K562 (cell line): ENCODE results near the gene PRPF6. TPM values are rescaled to one million over a fixed set of nuclear protein-coding genes. Genes with fewer than 3 reads are reported as not detected.
A peak's percentile ranks its signal among the peaks of the same experiment; 100 is the strongest.

Experiments used
- BCL6 ChIP-seq: fragments of 250-450 bp; sonication (Bioruptor Pico); IDR thresholded peaks from 2 replicates; pipeline ENCODE4 v1.4.0; 2020
- CCAR2 ChIP-seq: fragments of 200-400 bp; formaldehyde crosslinking; IDR thresholded peaks from 2 replicates; pipeline ENCODE4 v1.6.1; 2017; ENCODE audit warnings: mild to moderate bottlenecking, low read depth, low read length
- CCNT2 ChIP-seq: IDR thresholded peaks from 2 replicates; pipeline ENCODE4 v1.6.1; 2011; ENCODE audit warnings: borderline replicate concordance, low read depth, mild to moderate bottlenecking, moderate library complexity, mixed read lengths, low read length; ENCODE audit not compliant: insufficient read length; ENCODE audit errors: extremely low read depth
- CHD2 ChIP-seq: IDR thresholded peaks from 2 replicates; pipeline ENCODE4 v1.6.1; 2011; ENCODE audit warnings: low read depth, low read length
- FOSL1 ChIP-seq: fragments of 200-800 bp; sonication (Bioruptor generic); conservative IDR thresholded peaks from 2 replicates; pipeline ENCODE4 v1.6.1; 2016; ENCODE audit warnings: missing genetic modification characterization, missing compliant biosample characterization
- FOXM1 ChIP-seq, 2 experiments: fragments of 450-650 bp in 1 of 2; sonication (generic) in 1 of 2; formaldehyde crosslinking in 1 of 2; IDR thresholded peaks; 2 replicates each; pipeline versions ENCODE4 v1.6.1 to v1.9.0; 2017 to 2022; ENCODE audit warnings: low read depth in 2 of 2, mild to moderate bottlenecking in 2 of 2, missing genetic modification reagents in 1 of 2, moderate library complexity in 1 of 2
- HNRNPH1 ChIP-seq: fragments of 200-400 bp; formaldehyde crosslinking; optimal IDR thresholded peaks from 2 replicates; pipeline ENCODE3; 2017; ENCODE audit warnings: low read depth, mild to moderate bottlenecking, low read length, moderate library complexity
- IRF1 ChIP-seq: sonication (generic); formaldehyde crosslinking; IDR thresholded peaks from 2 replicates; pipeline ENCODE4 v1.8.0; 2022; ENCODE audit warnings: missing genetic modification reagents, mild to moderate bottlenecking, borderline replicate concordance
- MECOM ChIP-seq: fragments of 250-450 bp; sonication (Bioruptor Pico); IDR thresholded peaks from 2 replicates; pipeline ENCODE4 v1.8.0; 2022; ENCODE audit warnings: inconsistent platforms
- PKNOX1 ChIP-seq: fragments of 450-650 bp; IDR thresholded peaks from 2 replicates; pipeline ENCODE4 v1.6.1; 2016
- RBM39 ChIP-seq: fragments of 200-400 bp; formaldehyde crosslinking; optimal IDR thresholded peaks from 2 replicates; pipeline ENCODE3; 2018; ENCODE audit warnings: low read depth, low read length
- SIN3A ChIP-seq, 2 experiments: fragments of 150-350 bp in 1 of 2; IDR thresholded peaks; 2 replicates each; pipeline ENCODE4 v1.6.1; 2011 to 2016; ENCODE audit warnings: borderline replicate concordance in 2 of 2, low read depth in 2 of 2, low read length in 2 of 2, mild to moderate bottlenecking in 2 of 2, moderate library complexity in 2 of 2; ENCODE audit not compliant: control insufficient read depth in 1 of 2
- THRAP3 ChIP-seq: fragments of 450-650 bp; IDR thresholded peaks from 2 replicates; pipeline ENCODE4 v1.6.1; 2016; ENCODE audit warnings: mild to moderate bottlenecking, inconsistent platforms, borderline replicate concordance
- U2AF1 ChIP-seq: fragments of 200-400 bp; formaldehyde crosslinking; optimal IDR thresholded peaks from 2 replicates; pipeline ENCODE3; 2017; ENCODE audit warnings: mild to moderate bottlenecking, low read depth, low read length, moderate library complexity
- ZBTB2 ChIP-seq: fragments of 450-650 bp; IDR thresholded peaks from 2 replicates; pipeline ENCODE4 v1.6.1; 2016; ENCODE audit warnings: antibody characterized with exemption
- ZFP30 ChIP-seq: fragments of 250-450 bp; sonication (Bioruptor Pico); IDR thresholded peaks from 2 replicates; pipeline ENCODE4 v1.8.0; 2022; ENCODE audit warnings: moderate library complexity, mild to moderate bottlenecking, inconsistent platforms, borderline replicate concordance
- ZFX ChIP-seq: sonication (generic); formaldehyde crosslinking; IDR thresholded peaks from 2 replicates; pipeline ENCODE4 v1.8.0; 2022; ENCODE audit warnings: mild to moderate bottlenecking, missing genetic modification reagents, moderate library complexity
- ZKSCAN1 ChIP-seq: fragments of 150-350 bp; IDR thresholded peaks from 2 replicates; pipeline ENCODE4 v1.6.1; 2016; ENCODE audit warnings: low read depth, low read length
- ZNF316 ChIP-seq: fragments of 450-650 bp; IDR thresholded peaks from 2 replicates; pipeline ENCODE4 v1.6.1; 2016
- ZNF398 ChIP-seq: fragments of 250-450 bp; sonication (Bioruptor Pico); IDR thresholded peaks from 2 replicates; pipeline ENCODE4 v1.8.0; 2021; ENCODE audit warnings: moderate library complexity, mild to moderate bottlenecking, inconsistent platforms
- ZNF445 ChIP-seq: fragments of 250-450 bp; sonication (Bioruptor Pico); IDR thresholded peaks from 2 replicates; pipeline ENCODE4 v1.4.0; 2020; ENCODE audit warnings: low read depth, mild to moderate bottlenecking, moderate library complexity
- ZNF764 ChIP-seq: fragments of 250-450 bp; sonication (Bioruptor Pico); IDR thresholded peaks from 2 replicates; pipeline ENCODE4 v1.4.0; 2020; ENCODE audit warnings: low read depth, mild to moderate bottlenecking, moderate library complexity
- ZSCAN29 ChIP-seq: fragments of 450-650 bp; IDR thresholded peaks from 2 replicates; pipeline ENCODE4 v1.6.1; 2017
- polyA plus RNA-seq, 8 experiments: library from polyadenylated mRNA; depleted of rRNA in 4 of 8; stranded (reverse) in 5 of 8; unstranded in 3 of 8; fragments of >200 nt; fragmentation: Nextera tagmentation in 2 of 8; fragmentation: Illumina TruSeq in 1 of 8; extraction: Ambion mirVana in 2 of 8; extraction: Trizol in 1 of 8; gene quantifications; 2 replicates each; pipeline versions ENCODE4 v1.2.1 to v1.2.3, GENCODE V29; 2011 to 2014; ENCODE audit warnings: inconsistent platforms in 1 of 8, missing spikeins in 1 of 8
- total RNA-seq, 7 experiments: library from RNA; depleted of rRNA in 6 of 7; stranded (reverse); fragments of >200 nt in 6 of 7; fragmentation: Illumina TruSeq in 2 of 7; extraction: Trizol in 2 of 7; gene quantifications; 2 replicates each; pipeline versions ENCODE4 v1.2.1 to v1.2.3, GENCODE V29; 2011 to 2021; ENCODE audit warnings: low replicate concordance in 1 of 7

PRPF6 gene
- total and polyA plus RNA-seq, 9 of the 15 experiments (the other 6 are each of a cell fraction or from before 2014, with no cell fraction given) = 4.2 to 83.2 (median 59.9) TPM

- no peak for TF ChIP-seq ZFP30 (CRISPR knock-in tag)
- TF ChIP-seq U2AF1 = no peak
- peak; percentile 74 to 89; a peak in 2 of 4 replicates for TF ChIP-seq SIN3A (IDR thresholded peaks at IDR 0.05; ENCODE audit: borderline replicate concordance in 2 of 2, control insufficient read depth in 1 of 2, low read depth in 2 of 2, low read length in 2 of 2)
- TF ChIP-seq ZKSCAN1 = no peak
- TF ChIP-seq CHD2 = peak; percentile 91
- no peak for TF ChIP-seq CCAR2
- no peak for TF ChIP-seq MECOM
- no peak for TF ChIP-seq HNRNPH1
- TF ChIP-seq ZNF398 (CRISPR knock-in tag) = no peak
- TF ChIP-seq ZFX (CRISPR knock-in tag) = peak; percentile 12; the same call in 1 of the 2 replicates
- no peak for TF ChIP-seq IRF1 (CRISPR knock-in tag)
- 0 out of 2 replicates have a peak, but pooled peaks have one; percentile 52 for TF ChIP-seq ZBTB2
- TF ChIP-seq PKNOX1 = no peak
- no peak for TF ChIP-seq FOSL1 (tag)
- TF ChIP-seq FOXM1 (IDR thresholded peaks at IDR 0.05; ENCODE audit: low read depth) = no peak
- no peak for TF ChIP-seq FOXM1 (CRISPR knock-in tag; IDR thresholded peaks at IDR 0.05; ENCODE audit: low read depth)
- TF ChIP-seq ZNF445 = no peak
- no peak for TF ChIP-seq THRAP3
- TF ChIP-seq BCL6 (CRISPR knock-in tag) = no peak
- TF ChIP-seq ZNF316 = no peak
- no peak for TF ChIP-seq ZSCAN29
- TF ChIP-seq CCNT2 = no peak
- TF ChIP-seq ZNF764 = no peak
- no peak for TF ChIP-seq RBM39
Measured at GRCh38 chr20:63969838-63970713, 10.9 kb upstream of the PRPF6 start, which contains the start of gene ZNF512B (continued).
